Right lobe of liver (tissue), 4 donors: Measurements from ENCODE around the gene DNM3.

Source experiments
- CTCF ChIP-seq, 4 donors: fragments of 200-600 bp in 3 of 4; fragments of 450-650 bp in 1 of 4; IDR thresholded peaks; one replicate each; pipeline versions ENCODE4 v1.5.1 to v1.8.0; 2016 to 2022; ENCODE audit warnings: antibody characterized with exemption in 4 of 4, mild to moderate bottlenecking in 2 of 4
- POLR2A ChIP-seq: fragments of 450-650 bp; IDR thresholded peaks from one replicate; pipeline ENCODE4 v1.6.1; 2017; ENCODE audit warnings: antibody characterized with exemption, mild to moderate bottlenecking
- donor health status: DM: no; HTN: no; CAD: no.
- donor health status: DM: no; HTN: no; CAD: no.
- donor health status: DM: no; HTN: yes; CAD: no.

- TF ChIP-seq CTCF (IDR thresholded peaks at IDR 0.05), result no peak
- no peak for TF ChIP-seq POLR2A
These were observed 515.3 kb downstream of the DNM3 start for GRCh38 chr1:172356620-172357019.
